Mucosa of rectum (tissue), 2 donors: ENCODE measurements around the gene RRH.
"Not testable (repeated sequence)": the region's sequence is repeated elsewhere in the genome, so short reads cannot be mapped to it uniquely, and the experiment has no call there.

Experiments used
- H3K27ac ChIP-seq, 2 donors: one replicate each; pipeline ENCODE4 v1.7.0; 2013; ENCODE audit warnings: inconsistent platforms in 2 of 2, low read depth in 2 of 2, low read length in 2 of 2
- H3K27me3 ChIP-seq, 2 donors: one replicate each; pipeline ENCODE4 v1.7.0; 2013; ENCODE audit warnings: low read length in 2 of 2; ENCODE audit not compliant: control insufficient read depth in 2 of 2, insufficient read depth in 2 of 2
- H3K36me3 ChIP-seq, 2 donors: one replicate each; pipeline ENCODE4 v1.7.0; 2013; ENCODE audit warnings: low read length in 2 of 2; ENCODE audit not compliant: control insufficient read depth in 2 of 2, insufficient read depth in 2 of 2
- H3K4me1 ChIP-seq, 2 donors: one replicate each; pipeline ENCODE4 v1.7.0; 2013; ENCODE audit warnings: low read length in 2 of 2, mild to moderate bottlenecking in 1 of 2; ENCODE audit not compliant: control insufficient read depth in 2 of 2, insufficient read depth in 2 of 2
- H3K4me3 ChIP-seq, 2 donors: one replicate each; pipeline ENCODE4 v1.7.0; 2013; ENCODE audit warnings: low read length in 2 of 2
- H3K9ac ChIP-seq, 2 donors: one replicate each; pipeline ENCODE4 v1.7.0; 2013; ENCODE audit warnings: low read length in 2 of 2, low read depth in 1 of 2, mild to moderate bottlenecking in 1 of 2
- H3K9me3 ChIP-seq, 2 donors: one replicate each; pipeline ENCODE4 v1.7.0; 2013; ENCODE audit warnings: low read length in 2 of 2; ENCODE audit not compliant: control insufficient read depth in 2 of 2
- donor health status: healthy.
- donor health status: Normal muscosa, but diverticular disease.

Gene RRH

GRCh38 chr4:109836985-109837384 lies 9.2 kb downstream of the RRH start:
- H3K4me3 ChIP-seq, result no peak overlapping the region
- H3K27ac ChIP-seq, result no peak overlapping the region
- no peaks in the 10 kb centered on the region for H3K27me3 ChIP-seq
- H3K36me3 ChIP-seq, result no peaks in the 10 kb centered on the region
- H3K4me1 ChIP-seq, result no peaks in the 10 kb centered on the region
- no peak overlapping the region for H3K9ac ChIP-seq
- no peaks in the 10 kb centered on the region for H3K9me3 ChIP-seq

GRCh38 chr4:109846395-109847098 lies 18.8 kb downstream of the RRH start:
- H3K4me1 ChIP-seq, result peaks cover 3 to 6% of the 10 kb centered on the region in 2 donors
- no peak overlapping the region for H3K4me3 ChIP-seq
- no peaks in the 10 kb centered on the region for H3K27me3 ChIP-seq
- no peak overlapping the region for H3K27ac ChIP-seq
- no peaks in the 10 kb centered on the region for H3K36me3 ChIP-seq
- H3K9me3 ChIP-seq, result no peaks in the 10 kb centered on the region
- H3K9ac ChIP-seq, result no peak overlapping the region

GRCh38 chr4:109847896-109848442 lies 20.2 kb downstream of the RRH start, which contains the start of gene LRIT3:
Gene LRIT3, plus strand, starts transcription at chr4:109848107. Its CDS starts 95 bp downstream, at chr4:109848202.
- Histone ChIP-seq H3K27me3 (no peaks in the 10 kb centered on the region), H3K4me1 (peaks cover 3 to 6% of the 10 kb centered on the region in 2 donors), H3K9ac (no peak within 1 kb of the TSS), H3K9me3 (no peaks in the 10 kb centered on the region), H3K27ac (no peak within 1 kb of the TSS), H3K36me3 (no peaks in the 10 kb centered on the region), H3K4me3 (no peak within 1 kb of the TSS)

- H3K27me3 ChIP-seq, result no peaks in the 10 kb centered on the region
- H3K9me3 ChIP-seq, result no peaks in the 10 kb centered on the region
- peaks cover 3 to 6% of the 10 kb centered on the region in 2 donors for H3K4me1 ChIP-seq
- H3K27ac ChIP-seq, result no peak overlapping the region
- H3K4me3 ChIP-seq, result no peak overlapping the region
- H3K36me3 ChIP-seq, result no peaks in the 10 kb centered on the region
- H3K9ac ChIP-seq, result no peak overlapping the region
Measured at GRCh38 chr4:109848501-109848900, 20.7 kb downstream of the RRH start.

GRCh38 chr4:109850601-109851000 lies 22.8 kb downstream of the RRH start:
- Histone ChIP-seq H3K9me3 (no peaks in the 10 kb centered on the region), H3K9ac (no peak overlapping the region), H3K36me3 (no peaks in the 10 kb centered on the region), H3K27me3 (no peaks in the 10 kb centered on the region), H3K27ac (no peak overlapping the region), H3K4me1 (peaks cover 3 to 6% of the 10 kb centered on the region in 2 donors), H3K4me3 (no peak overlapping the region)

GRCh38 chr4:109859426-109860300 lies 31.9 kb downstream of the RRH start:
- not testable (repeated sequence) for H3K9me3 ChIP-seq, H3K4me3 ChIP-seq, H3K9ac ChIP-seq, H3K4me1 ChIP-seq, H3K27me3 ChIP-seq, H3K36me3 ChIP-seq, H3K27ac ChIP-seq

- Histone ChIP-seq H3K9me3 (peaks cover 0 to 4% of the 10 kb centered on the region in 2 donors), H3K4me3 (no peak overlapping the region), H3K27me3 (no peaks in the 10 kb centered on the region), H3K4me1 (no peaks in the 10 kb centered on the region), H3K9ac (no peak overlapping the region), H3K36me3 (no peaks in the 10 kb centered on the region), H3K27ac (no peak overlapping the region)
Measured at GRCh38 chr4:109861271-109861670, 33.5 kb downstream of the RRH start.

- Histone ChIP-seq H3K4me1 (no peaks in the 10 kb centered on the region), H3K9ac (no peak overlapping the region), H3K27ac (no peak overlapping the region), H3K9me3 (peaks cover 0 to 4% of the 10 kb centered on the region in 2 donors), H3K4me3 (no peak overlapping the region), H3K36me3 (no peaks in the 10 kb centered on the region), H3K27me3 (no peaks in the 10 kb centered on the region)
Measured at GRCh38 chr4:109861916-109862511, 34.2 kb downstream of the RRH start.

- Histone ChIP-seq H3K9ac (no peak overlapping the region), H3K36me3 (no peaks in the 10 kb centered on the region), H3K9me3 (peaks cover 0 to 4% of the 10 kb centered on the region in 2 donors), H3K27me3 (no peaks in the 10 kb centered on the region), H3K27ac (no peak overlapping the region), H3K4me1 (no peaks in the 10 kb centered on the region), H3K4me3 (no peak overlapping the region)
Measured at GRCh38 chr4:109864134-109864533, 36.4 kb downstream of the RRH start.

GRCh38 chr4:109870061-109870460 lies 42.3 kb downstream of the RRH start:
- Histone ChIP-seq H3K4me1 (no peaks in the 10 kb centered on the region), H3K9me3 (no peaks in the 10 kb centered on the region), H3K4me3 (no peak overlapping the region), H3K27me3 (no peaks in the 10 kb centered on the region), H3K9ac (no peak overlapping the region), H3K27ac (no peak overlapping the region), H3K36me3 (no peaks in the 10 kb centered on the region)
